ENCODE data around the gene OVCH1.

OVCH1 gene, protein sequence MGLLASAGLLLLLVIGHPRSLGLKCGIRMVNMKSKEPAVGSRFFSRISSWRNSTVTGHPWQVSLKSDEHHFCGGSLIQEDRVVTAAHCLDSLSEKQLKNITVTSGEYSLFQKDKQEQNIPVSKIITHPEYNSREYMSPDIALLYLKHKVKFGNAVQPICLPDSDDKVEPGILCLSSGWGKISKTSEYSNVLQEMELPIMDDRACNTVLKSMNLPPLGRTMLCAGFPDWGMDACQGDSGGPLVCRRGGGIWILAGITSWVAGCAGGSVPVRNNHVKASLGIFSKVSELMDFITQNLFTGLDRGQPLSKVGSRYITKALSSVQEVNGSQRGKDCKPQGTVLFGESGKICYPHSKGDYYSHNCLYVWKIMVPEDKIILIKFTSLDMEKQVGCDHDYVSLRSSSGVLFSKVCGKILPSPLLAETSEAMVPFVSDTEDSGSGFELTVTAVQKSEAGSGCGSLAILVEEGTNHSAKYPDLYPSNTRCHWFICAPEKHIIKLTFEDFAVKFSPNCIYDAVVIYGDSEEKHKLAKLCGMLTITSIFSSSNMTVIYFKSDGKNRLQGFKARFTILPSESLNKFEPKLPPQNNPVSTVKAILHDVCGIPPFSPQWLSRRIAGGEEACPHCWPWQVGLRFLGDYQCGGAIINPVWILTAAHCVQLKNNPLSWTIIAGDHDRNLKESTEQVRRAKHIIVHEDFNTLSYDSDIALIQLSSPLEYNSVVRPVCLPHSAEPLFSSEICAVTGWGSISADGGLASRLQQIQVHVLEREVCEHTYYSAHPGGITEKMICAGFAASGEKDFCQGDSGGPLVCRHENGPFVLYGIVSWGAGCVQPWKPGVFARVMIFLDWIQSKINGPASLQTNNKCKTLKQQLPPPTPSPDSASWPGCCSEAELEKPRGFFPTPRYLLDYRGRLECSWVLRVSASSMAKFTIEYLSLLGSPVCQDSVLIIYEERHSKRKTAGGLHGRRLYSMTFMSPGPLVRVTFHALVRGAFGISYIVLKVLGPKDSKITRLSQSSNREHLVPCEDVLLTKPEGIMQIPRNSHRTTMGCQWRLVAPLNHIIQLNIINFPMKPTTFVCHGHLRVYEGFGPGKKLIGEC

DNA sequence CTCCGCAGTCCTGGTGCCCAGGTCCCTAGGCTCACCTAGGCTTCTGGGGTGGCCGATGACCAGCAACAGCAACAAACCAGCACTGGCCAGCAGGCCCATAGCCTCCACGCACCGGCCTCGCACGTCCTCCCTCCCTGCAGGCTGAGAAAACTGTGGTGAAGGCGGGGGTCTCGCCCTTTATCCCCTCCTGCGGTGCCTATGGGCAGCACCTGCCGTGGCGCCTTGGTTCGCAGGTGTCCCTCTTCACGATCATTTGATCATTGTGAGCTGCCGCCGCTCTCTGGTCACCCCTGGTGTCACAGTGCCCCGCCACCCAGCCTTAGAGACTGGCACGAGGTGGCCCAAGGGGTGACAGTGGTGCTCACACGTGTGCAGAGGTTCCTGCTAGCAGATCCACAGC, at the start of gene OVCH1:
Gene OVCH1, minus strand, starts transcription at position 99 of the 400 bp plus-strand sequence. Its CDS starts 0 bp downstream, at position 99.
- TF ChIP-seq, protein P1, sequence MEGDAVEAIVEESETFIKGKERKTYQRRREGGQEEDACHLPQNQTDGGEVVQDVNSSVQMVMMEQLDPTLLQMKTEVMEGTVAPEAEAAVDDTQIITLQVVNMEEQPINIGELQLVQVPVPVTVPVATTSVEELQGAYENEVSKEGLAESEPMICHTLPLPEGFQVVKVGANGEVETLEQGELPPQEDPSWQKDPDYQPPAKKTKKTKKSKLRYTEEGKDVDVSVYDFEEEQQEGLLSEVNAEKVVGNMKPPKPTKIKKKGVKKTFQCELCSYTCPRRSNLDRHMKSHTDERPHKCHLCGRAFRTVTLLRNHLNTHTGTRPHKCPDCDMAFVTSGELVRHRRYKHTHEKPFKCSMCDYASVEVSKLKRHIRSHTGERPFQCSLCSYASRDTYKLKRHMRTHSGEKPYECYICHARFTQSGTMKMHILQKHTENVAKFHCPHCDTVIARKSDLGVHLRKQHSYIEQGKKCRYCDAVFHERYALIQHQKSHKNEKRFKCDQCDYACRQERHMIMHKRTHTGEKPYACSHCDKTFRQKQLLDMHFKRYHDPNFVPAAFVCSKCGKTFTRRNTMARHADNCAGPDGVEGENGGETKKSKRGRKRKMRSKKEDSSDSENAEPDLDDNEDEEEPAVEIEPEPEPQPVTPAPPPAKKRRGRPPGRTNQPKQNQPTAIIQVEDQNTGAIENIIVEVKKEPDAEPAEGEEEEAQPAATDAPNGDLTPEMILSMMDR (IDR thresholded peaks at IDR 0.05): no peak

DNA sequence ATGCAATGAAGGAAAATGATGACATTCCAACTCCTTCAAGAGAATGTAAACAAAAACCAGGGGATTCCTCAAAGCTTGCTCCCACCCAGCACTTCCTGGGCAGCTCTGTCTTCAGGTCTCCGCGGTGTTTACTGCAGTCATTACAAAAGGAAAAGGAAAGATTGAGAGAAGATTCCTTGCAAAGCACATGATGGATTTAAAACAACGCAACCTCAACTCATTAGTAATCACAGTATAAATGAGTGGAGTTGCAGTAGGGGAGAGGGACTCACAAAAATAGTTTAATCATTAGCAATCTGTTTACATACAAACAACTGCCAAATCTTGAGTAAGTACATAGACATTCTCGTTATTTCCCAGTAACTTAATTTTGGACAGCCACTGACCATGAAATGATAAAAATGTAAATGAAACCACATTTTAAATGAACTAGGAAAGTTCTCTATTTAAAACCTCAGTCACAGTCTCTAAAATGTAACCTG, 49.7 kb upstream of the OVCH1 start:
- TF ChIP-seq, protein P1 (IDR thresholded peaks at IDR 0.05): no peak

DNA sequence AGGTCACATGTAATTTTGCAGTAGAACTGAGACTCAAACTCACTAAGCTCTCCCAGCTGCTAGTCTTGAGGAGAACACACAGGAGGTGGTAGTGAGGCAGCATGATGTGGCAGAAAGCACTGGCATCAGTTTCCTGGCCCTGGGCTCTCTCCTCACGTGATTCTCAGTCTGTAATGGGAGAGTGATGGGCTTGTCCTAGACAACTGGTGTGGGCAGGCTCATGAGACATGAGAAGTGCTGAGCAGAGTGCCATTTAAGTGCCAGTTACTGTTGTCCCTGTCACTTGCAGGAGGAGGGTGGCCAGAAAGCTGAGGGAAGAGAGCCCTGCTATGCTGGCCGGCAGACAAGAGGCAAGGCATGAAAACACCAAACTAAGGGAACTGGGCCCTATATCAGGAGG, 48.5 kb upstream of the OVCH1 start:
- TF ChIP-seq, protein P1 (IDR thresholded peaks at IDR 0.05): no peak

DNA sequence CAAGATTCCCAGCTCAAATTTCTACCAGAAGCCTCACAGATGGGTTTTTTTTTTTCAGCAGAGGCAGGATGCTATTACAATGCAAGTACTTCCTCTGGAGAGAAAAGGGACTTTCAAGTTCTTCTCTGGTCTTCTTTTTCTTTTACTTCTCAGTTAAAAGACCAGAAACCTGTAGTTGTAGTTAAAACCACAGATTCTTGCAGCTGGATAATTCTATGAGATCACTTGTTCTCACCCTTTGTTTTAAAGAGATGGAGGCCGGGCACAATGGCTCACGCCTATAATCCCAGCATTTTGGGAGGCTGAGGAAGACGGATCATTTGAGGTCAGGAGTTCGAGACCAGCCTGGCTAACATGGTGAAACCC, 47.6 kb upstream of the OVCH1 start:
- TF ChIP-seq, protein P1 (IDR thresholded peaks at IDR 0.05): no peak

DNA sequence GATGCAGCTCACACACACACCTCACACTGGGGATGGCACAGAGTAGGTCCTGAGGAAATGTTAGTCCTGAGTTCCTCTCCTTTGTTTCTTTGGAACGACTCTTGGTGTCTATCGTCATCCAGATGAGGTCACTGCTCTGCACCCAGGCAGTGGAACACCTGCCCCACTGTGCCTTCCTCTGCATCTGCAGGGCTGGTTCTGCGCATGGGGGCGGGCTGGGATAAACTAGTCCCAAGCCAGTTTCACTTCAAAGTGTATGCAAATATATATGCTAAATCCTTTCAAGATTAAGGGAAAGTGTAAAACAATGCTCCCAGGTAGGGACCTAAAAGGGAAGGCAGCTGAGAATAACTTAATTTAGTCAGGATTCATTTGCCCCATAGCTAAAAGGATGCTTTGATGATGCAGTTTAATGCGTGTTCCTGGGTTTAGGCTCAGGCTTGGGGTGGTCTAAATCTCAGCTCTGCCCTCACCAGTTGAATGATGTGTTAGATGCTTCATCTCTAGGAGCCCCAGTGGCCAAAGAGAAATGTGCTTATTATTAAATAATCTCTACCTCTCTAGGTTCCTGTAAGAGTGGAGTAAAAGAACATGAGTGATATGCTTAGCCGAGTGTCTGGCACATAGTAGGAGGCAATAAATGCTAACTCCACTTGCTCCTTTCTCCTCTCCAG, 47.1 kb upstream of the OVCH1 start:
- TF ChIP-seq, protein P1 (IDR thresholded peaks at IDR 0.05): no peak

DNA sequence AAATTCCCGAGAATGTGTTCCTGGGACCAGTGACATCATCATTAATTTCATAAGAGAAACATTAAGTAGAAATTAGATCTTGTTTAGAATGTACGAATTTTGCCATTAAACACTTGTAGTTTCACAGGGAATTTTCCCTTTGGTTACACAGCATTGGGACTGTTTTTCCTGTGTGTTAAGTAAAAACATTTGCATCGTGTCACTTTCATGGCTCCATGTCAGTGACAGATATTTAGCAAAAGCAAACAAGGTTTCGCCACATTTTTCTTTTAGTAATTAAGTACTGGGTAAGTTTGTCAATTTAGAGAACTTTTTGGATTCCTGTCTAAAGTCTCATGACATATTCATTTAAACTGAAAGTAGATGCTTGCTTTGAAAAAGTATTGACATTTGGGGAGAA, 45.5 kb upstream of the OVCH1 start:
- TF ChIP-seq, protein P1 (IDR thresholded peaks at IDR 0.05): no peak

DNA sequence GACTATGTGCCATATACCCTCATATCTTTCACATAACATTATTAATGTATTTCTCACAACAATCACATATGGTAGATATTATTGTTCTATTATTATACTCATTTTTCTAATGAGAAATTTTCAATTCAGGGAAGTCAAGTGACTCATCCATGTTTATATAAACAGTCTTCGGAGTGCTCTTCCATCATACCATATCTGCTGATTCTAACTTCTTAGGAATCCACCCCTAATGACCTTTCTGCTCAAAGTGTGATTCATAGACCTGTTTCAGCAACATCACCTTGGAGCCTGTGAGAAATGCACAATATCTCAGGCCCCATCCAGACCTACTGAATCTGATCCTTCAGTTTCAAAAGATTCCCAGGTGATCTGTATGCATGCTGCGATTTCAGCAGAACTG, 39.8 kb upstream of the OVCH1 start:
- TF ChIP-seq, protein P1 (IDR thresholded peaks at IDR 0.05): no peak
